Stimulated activated CD4-positive, alpha-beta T cell treated with anti-CD3 and anti-CD28 coated beads, Interleukin-4, amount 100 ng/mL, for 4 hours (primary cell): ENCODE results near the gene MMAB.

Experiments
- DNase-seq, 2 experiments: peaks; one replicate each; pipeline ENCODE4 v3.0.0-alpha.2; 2020

MMAB gene

DNA sequence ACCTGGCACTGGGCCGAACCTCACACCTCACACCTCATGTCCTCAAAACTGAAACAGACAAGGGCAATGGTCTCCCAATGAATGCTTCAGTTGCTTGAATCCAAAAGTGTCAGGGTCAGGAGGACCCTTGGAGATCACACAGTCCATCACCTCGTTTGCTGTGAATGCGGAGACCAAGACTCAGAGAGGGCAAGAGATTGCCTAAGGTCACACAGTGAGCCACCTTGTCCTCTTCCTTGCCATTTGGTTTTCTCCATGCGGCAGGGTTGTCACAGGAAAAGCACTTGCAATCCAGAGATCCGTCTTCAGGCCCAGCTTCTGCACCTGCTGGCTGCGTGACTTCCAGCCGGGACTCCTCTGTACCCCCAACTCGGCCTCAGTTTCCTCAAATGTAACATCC is 28.3 kb upstream of the MMAB start:
- no peak for DNase-seq

DNA sequence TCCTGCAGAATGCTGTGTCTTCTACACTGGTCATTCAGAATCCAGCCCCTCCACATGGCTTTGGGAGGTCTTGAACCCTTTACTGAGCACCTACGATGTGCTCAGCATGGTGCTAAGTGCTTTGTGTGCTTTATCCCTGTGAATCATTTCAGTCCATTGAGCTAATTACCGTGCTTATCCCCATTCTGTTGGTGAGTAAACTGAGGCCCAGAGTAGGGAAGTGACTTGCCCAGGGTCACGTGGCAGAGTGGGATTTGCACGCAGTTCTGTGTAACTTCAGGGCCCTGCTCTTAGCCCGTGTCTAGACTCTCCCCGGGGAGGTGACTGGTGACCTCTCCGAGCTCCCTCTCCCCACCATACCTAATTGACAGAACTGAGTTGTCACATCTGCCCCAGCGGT is 27.7 kb upstream of the MMAB start:
- no peak for DNase-seq

DNA sequence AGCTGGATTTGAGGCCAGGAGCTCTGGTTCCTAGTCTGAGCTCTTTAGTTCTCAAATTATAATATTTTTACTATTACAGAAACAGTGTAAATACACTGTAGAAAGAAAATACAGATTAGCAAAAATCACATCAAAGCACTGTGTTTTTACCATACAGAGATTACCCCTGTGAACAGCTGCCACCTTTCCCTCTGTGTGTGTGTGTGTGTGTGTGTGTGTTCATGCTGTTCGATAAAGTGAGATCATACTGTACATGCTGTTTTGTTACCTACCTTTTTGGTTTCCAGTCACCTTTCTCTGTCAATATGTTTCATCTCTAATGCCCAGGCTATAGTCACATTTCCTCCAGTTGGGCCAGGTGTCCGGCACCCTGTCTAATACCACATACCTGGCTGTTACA is 27.2 kb upstream of the MMAB start:
- no peak for DNase-seq

GRCh38 chr12:109599087-109599486 is 25.8 kb upstream of the MMAB start:
- no peak for DNase-seq

DNA sequence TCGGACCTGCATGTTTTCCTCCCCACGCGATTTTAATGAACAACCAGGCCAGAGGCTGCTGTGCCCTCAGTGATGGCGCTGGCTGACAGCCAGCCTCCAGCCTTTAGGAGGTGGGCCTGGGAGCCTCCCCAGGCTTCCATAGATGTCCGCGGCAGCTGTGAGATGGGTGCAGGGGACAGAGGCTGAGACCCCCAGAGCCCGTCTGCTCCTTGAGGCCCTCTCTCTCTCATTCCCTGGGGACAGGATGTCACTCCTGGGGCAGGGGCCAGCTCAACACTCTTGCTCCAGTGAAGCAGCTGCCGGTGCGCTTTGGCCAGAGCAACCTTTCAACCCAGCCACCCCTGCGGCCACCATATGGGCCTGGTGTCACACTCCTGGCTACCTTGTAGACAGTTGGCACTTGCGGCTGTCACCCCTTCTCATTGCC is 25.1 kb upstream of the MMAB start:
- DNase-seq: no peak

DNA sequence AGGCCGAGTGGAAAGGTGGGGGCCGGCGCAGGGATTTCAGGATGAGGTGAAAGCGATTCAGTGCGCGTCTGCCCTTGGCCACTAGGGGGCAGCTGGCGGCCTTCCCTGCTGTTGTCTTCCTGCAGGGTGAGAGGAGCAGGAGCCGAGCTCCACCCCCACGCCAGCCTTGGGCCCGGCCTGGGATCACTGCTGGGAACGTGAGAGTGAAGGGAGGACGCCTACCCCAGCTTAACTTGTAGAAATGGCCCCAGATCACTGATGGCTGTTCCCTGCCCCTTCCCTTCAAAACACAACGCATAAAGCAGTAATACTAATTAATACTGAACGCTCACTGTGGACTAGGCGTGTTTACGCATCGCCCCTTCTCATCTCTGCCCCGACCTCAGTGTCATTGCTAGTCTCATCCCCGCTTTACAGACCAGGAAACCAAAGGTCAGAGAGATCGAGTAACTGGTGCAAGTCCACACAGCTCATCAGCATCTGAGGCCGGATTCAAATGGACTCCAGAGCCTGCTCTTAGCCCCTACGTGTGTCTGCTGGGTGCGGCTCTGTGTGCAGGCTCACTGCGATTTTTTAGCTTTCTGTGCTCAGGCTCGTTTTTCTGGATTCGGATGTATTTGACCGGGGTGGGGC is 24.6 kb upstream of the MMAB start:
- DNase-seq: peak; percentile 38 to 61

GRCh38 chr12:109597414-109597794 is 24.1 kb upstream of the MMAB start:
- DNase-seq: no peak

DNA sequence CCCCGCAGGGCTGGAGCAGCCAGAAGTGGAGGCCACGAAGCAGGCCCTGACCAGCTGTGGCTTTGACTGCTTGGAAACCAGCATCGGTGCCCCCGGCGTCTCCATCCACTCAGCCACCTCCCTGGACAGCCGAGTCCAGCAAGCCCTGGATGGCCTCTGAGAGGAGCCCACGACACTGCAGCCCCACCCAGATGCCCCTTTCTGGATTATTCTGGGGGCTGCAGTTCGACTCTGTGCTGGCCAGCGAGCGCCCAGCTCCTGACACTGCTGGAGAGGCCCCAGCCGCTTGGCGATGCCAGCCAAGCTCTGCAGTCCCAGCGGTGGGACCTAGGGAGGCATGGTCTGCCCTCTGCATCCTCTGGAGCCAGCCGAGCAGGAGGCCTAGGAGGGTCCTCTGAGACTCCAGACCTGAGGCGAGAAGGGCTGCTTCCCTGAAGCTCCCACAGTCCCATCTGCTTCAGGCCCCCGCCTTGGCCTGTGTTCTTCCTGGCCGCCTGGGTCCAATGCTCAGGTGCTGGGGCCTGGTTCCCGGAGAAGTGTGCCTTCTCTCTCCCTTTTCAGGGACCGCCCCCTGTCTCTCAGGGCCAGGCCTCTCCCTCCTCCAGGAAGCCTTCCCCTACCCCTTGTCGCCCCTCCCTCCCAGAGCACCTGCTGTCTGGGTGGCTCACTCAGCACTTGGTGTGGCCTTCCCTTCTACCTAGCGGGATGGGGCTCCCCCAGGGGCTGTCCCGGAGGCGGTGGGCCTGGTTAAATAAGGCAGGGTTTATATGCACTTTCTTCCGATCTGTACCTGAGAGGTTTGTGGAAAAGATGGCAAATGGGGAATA is 23.3 kb upstream of the MMAB start:
- no peak for DNase-seq

- DNase-seq: no peak
These were observed 22.1 kb upstream of the MMAB start for GRCh38 chr12:109595321-109595902.

DNA sequence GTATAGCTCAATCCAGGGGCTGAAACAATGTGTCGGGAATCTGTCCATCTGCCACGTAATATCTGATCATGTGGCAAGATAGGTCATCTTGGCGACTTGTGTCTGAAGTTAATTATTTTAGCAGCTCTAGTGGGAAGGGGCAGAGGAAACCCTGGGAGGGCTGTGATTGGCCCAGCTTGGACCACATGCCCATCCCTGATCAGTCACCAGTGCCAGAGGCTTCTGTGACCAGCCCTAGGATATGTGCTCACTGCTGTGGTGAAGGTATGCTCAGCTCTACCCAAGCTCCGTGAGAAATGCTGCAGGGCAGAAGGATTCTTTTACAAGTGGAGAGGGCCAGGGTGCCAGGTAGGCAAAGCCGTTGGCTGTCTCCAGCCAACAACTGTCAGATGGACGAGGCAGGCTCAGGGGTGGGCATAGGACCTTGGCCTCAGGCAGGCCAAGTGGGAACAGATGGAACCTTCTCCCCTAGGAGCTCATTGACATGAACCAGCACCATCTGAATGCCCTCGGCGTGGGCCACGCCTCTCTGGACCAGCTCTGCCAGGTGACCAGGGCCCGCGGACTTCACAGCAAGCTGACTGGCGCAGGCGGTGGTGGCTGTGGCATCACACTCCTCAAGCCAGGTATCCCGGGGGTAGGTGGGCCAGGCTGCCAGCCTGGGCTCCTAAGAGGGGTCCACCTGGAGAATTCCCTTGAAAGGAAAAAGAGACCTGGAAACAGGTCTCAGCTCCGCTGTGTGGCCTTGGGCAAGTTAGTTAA is 21.4 kb upstream of the MMAB start:
- DNase-seq: no peak

GRCh38 chr12:109592905-109593272 is 19.6 kb upstream of the MMAB start:
- DNase-seq: no peak

- no peak for DNase-seq
These were observed 19.0 kb upstream of the MMAB start for GRCh38 chr12:109592195-109592904.

DNA sequence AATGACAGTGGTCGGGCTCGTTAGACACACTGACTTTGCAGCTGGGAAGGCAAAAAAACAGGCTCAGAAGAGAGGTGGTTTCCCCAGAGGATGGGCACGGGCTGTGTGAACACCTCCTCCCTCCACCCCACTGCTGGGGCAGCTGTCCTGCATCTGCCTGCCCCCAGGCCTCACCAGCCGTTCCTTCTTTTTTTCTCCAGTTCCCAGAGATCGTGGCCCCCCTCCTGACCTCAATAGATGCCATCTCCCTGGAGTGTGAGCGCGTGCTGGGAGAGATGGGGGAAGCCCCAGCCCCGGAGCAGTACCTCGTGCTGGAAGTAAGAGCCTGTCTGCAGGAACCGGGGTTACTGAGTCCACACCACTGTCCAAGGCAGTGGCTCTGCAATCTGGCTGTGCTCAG is 17.7 kb upstream of the MMAB start:
- DNase-seq: no peak

DNA sequence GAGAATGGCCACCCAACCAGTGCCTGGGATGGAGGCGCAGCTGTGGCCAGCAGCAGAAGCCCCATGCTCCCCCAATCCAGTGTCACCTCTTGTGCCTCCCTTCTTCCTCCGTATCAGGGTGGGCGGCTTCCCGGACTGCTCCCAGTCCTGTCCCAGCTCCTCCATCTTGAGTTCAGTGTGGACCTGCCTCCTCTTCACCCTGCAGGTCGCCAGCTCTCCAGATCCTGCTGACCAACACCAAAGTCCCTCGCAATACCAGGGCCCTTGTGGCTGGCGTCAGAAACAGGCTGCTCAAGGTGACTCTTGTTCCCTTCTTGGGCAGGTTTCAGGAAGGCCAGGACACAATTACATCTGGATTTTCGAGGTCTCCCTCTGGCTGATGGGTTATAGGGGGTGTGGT is 17.3 kb upstream of the MMAB start:
- no peak for DNase-seq

DNA sequence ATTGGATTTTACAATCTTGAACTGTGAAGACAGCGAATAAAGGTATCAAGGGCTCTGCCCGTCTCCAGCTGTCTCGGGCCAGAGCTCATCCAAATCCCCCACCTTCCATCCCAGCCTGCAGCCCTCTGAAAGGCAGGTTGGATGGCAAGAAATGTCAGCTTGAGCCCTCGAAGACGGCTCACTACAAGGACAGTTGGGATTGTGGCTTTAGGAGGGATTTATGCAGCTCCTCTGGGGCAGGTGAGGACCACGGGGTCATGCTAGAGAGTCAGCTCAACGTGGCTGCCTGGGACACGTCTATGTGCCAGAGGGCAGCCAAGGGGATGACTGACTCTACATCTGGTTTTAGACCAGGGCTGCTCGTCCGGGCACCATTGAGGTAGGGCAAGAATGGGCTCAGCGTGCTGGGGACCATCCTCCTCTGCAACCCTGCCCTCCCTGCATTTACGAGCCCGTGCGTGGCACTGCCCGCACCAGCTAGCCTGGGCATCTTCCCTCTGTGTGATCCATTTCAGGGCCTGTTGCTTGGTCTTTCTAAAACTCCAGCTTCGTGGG is 16.5 kb upstream of the MMAB start:
- DNase-seq: no peak

DNA sequence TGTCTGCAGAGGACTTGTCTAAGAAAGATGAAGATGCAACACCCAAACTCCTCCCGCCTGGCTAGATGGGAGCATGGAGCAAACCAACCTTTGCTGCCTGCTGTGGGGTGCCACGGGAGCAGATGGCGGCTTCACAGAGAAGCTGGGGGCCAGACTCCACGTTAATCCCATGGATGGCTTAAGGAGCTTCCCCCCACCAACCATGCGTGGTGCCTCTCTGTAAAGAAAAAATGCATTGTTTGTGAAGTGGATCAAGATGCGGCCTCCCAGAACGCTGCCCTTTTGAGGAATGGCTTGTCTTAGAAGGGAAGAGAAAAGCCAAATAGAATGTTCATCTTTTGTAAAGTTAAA is 15.9 kb upstream of the MMAB start:
- no peak for DNase-seq

DNA sequence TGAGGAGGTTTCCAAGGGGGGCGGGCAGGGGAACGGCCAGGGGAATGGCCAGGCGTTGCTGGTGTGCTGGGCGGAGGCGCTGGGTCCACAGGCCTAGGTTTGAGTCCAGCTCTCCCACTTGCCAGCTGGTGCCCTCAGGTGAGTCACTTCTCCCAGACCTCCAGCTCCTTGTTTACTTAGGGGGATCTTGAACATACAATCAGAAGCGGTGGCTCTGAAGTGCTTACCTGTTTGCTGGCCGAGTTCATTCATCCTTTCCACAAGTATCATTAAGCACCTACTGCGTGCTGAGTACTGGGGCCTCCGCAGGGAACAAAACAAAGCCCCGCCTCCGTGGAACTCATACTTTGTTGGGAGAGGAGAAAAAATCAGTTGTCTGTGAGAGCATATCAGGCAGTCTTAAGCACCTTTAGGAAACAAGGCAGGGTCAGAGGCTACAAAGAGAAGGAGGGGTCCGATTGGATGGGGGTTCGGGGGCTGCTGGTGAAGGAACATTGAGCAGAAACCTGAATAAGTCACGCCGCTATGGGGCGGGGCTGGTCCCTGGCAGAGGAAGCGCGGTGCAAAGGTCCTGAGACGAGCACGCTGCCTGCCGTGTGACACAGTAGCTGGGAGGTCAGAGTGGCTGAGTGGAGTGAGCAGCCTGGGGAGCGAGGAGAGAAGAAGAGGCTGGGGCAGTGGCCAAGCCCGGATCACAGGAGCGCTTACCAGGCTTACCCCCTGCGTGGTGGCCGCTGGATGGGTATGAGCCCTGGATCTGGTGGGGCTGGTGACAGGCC is 15.3 kb upstream of the MMAB start:
- no peak for DNase-seq

DNA sequence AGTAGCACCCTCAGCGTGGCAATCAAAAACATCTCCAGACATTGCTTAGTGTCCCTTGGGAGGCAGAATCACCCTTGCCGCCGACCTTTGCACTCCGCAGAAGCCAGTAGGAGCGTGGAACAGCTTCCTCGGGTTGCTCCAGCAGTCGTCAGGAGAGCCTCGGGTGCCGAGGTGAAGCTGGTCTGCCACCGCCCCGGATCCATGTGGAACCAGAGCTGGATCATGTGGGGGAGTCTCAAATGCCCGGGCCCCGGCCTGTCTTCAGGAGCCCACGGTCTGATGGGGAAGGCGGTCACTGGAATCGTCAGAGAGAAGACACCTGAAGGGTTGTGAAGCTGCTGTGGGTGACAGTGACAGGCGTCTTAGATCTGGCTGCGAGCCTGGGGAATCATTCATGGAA is 14.6 kb upstream of the MMAB start:
- no peak for DNase-seq

DNA sequence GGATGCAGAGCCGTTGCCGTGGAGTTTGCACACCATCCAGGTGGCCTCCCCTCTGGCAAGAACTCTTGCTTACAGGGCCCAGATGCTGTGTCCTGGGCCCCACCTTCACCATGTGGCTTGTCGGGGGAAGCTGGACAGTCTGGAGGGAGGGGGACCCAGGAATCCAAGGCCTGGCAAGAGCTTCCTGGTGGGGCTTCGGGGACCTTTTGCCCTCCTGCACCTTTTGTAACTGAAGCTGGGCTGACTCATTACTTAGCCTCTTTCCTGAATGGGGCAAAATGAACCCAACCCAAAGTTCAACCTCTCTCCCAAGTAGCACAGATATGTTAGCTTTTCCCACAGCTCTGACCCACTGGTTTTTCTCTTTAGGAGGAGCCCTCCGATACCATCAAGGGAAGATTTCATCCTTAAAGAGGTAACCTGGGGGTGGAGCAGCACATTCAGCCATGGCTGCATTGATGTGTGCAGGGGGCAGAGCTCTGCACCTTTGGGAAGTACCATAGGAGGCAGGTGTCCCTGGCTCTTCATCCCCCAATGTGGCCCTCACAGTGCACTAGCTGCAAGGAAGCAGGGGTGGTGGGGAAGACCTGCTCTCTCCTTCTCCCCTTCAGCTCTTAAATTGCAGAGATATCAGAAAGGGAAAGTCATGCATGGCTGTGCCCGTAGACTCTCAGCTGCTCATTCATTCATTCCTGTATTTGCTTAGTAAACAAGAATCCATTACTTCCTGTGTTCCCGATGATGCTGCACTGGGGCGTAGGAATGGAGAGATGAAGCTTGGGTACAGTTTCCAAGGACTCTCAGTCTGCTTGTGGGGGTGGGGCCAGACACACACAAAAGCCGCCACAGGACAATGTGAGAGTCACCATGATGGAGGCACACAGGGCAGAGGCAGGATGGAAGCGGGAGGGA is 13.3 kb upstream of the MMAB start:
- no peak for DNase-seq

- DNase-seq: no peak
These were observed 10.4 kb upstream of the MMAB start for GRCh38 chr12:109583733-109584132.

DNA sequence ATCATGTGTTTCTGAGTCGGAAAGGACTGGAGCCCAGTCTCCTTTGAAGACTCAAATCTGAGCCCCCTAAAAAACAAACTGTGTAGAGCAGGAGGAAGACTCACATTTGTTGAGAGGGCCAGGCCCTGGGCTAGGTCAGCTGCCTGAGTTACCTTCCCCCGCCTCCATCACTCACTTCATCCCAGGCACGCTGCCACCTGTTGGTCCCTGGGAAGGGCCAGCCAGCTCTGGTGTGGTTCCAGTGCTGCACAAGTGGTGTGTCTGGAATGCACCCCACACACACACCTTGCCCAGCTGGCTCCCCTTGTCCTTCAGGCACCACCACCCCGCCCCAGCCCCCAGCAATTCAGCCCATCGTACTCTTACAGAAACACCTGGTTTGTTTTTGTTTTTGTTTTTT is 9.3 kb upstream of the MMAB start:
- no peak for DNase-seq
